ENCODE results near the gene PPP2R1B.

The PPP2R1B gene

DNA sequence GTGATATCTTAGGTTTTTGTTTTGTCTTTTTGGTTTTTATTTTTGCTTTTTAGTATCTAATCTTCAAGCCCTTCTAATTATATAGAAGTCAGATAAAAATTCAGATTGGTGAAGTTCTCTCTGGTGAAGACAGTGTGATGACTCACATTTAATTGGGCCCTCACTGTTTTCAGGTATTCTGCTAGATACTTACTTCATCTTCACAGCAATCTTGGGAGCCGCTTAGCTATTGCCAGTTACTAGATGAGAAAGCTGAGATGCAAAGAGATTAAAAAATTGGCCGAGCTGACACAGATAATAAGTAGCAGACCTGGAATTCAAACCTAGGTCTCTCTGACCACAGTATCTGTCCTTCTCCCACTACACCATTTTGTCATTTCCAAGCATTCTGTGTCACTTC lies 75.0 kb downstream of the PPP2R1B start:
- DNase-seq (ENCODE audit: low read depth) = no peak
- no peak overlapping the region for H3K4me3 ChIP-seq (ENCODE audit: low read length)
- TF ChIP-seq, protein P1, sequence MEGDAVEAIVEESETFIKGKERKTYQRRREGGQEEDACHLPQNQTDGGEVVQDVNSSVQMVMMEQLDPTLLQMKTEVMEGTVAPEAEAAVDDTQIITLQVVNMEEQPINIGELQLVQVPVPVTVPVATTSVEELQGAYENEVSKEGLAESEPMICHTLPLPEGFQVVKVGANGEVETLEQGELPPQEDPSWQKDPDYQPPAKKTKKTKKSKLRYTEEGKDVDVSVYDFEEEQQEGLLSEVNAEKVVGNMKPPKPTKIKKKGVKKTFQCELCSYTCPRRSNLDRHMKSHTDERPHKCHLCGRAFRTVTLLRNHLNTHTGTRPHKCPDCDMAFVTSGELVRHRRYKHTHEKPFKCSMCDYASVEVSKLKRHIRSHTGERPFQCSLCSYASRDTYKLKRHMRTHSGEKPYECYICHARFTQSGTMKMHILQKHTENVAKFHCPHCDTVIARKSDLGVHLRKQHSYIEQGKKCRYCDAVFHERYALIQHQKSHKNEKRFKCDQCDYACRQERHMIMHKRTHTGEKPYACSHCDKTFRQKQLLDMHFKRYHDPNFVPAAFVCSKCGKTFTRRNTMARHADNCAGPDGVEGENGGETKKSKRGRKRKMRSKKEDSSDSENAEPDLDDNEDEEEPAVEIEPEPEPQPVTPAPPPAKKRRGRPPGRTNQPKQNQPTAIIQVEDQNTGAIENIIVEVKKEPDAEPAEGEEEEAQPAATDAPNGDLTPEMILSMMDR (IDR thresholded peaks at IDR 0.05; ENCODE audit: insufficient read depth, low read depth, low read length, missing control alignments) = no peak

DNA sequence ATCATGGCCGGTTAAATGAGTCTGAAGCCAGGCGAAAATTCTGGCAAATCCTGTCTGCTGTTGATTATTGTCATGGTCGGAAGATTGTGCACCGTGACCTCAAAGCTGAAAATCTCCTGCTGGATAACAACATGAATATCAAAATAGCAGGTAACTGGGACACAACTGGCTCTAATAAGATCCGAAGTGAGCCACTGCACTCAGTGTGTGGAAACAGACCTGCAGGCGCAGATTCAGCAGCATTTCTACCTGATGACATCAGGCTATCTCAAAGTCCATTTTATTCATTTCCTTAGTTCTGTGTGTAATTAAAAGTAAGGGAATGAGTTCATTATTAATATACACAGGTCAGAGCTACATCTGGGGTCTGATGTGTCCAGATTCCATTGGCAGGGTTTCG lies 78.2 kb downstream of the PPP2R1B start:
- DNase-seq (ENCODE audit: low read depth) = no peak
- H3K4me3 ChIP-seq (ENCODE audit: low read length) = no peak overlapping the region
- TF ChIP-seq, protein P1 (IDR thresholded peaks at IDR 0.05; ENCODE audit: insufficient read depth, low read depth, low read length, missing control alignments) = no peak

DNA sequence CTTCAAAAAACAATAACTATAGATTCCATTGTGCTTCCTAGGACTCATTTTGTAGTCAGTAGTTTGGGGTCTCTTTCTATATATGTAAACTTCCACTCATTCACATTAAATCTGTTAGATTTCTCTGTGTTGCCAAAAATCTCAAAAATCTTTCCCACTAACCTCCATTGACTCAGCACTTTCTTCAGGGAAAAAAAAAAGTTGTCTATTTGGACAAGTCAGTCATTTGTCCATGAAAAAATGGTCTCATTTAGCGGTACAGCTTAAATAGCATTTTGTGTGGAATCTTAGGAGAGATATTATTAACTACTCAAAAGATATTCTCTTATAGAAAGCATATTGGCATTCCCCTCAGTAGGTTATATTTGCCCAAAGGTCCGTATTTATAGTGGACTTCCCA lies 81.9 kb downstream of the PPP2R1B start:
- TF ChIP-seq, protein P1 (IDR thresholded peaks at IDR 0.05; ENCODE audit: insufficient read depth, low read depth, low read length, missing control alignments) = no peak
- no peak overlapping the region for H3K4me3 ChIP-seq (ENCODE audit: low read length)
- no peak for DNase-seq (ENCODE audit: low read depth)

DNA sequence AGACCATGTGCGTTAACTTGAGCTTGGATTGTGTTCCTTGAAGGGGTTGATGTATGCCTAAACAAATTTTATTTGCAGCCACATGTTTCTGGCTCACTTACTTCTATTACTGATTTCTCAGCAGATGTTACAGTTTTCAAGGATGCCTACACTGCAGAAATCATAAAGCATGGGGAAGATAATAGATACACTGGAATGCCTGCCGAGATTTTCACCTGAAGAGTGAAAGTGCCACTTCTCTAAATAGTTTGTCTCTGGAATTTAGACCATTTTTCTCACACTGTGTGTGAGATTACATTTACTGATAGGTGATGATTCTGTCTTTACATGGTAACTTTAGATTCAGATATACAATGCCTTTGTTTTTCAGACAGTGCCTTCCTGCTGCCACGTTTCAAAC lies 82.4 kb downstream of the PPP2R1B start:
- TF ChIP-seq, protein P1 (IDR thresholded peaks at IDR 0.05; ENCODE audit: insufficient read depth, low read depth, low read length, missing control alignments) = no peak
- no peak for DNase-seq (ENCODE audit: low read depth)
- no peak overlapping the region for H3K4me3 ChIP-seq (ENCODE audit: low read length)

DNA sequence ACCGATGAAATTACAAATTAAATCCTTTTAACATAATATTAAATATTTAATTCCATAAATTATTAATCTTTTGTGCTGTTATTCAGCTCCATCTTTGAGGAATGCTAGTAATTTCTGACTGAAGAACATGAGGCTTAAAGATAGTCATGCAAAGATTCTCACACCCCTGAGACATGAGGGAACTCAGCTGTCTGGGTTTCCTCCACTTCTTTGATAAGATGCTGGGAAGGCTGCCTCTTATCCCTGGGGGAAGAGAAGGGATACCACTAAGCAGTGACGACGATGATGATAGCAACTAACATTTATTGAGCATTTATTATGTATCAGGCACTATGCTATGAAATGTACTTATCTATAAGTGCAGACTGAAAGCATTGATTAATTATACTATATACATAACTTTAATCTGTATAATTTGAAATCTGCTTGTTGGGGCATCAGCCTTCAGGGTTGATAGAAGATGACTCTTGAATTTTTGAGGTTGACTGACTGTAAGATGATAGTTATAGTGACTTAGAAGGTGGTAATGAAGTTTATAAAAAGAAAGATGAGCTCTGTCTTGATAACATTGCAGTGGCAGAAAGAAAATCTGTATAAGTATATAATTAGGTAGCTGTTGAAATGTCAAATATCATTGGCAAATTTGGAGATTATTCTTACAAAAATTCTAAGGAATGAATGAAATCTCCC lies 85.6 kb downstream of the PPP2R1B start:
- TF ChIP-seq, protein P1 (IDR thresholded peaks at IDR 0.05; ENCODE audit: insufficient read depth, low read depth, low read length, missing control alignments) = no peak

More for the DNA sequence above, 85.6 kb downstream of the PPP2R1B start:
- no peak for DNase-seq (ENCODE audit: low read depth)
- no peak overlapping the region for H3K4me3 ChIP-seq (ENCODE audit: low read length)
